ENCODE data around the gene CIROP.

Gene CIROP

DNA sequence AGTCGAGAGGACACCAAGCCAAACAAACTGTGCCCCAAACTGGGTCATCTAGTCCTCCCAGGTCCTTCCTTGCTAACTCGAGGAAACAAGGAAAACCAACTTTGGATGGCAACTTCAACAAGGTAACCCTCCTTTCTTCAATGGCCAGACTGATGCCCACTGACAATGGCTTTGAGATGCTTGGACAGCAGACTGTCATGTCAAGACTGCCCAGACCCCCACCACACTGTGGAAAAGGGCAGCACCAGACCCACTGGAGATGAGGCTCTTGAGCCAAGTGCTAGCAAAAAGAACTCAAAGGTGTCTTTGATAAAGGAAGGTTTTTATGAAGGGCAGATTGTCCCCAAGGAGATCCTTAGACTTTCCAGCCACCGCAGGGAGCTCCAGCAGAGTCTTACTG, 38.4 kb downstream of the CIROP start:
- no peak for DNase-seq

DNA sequence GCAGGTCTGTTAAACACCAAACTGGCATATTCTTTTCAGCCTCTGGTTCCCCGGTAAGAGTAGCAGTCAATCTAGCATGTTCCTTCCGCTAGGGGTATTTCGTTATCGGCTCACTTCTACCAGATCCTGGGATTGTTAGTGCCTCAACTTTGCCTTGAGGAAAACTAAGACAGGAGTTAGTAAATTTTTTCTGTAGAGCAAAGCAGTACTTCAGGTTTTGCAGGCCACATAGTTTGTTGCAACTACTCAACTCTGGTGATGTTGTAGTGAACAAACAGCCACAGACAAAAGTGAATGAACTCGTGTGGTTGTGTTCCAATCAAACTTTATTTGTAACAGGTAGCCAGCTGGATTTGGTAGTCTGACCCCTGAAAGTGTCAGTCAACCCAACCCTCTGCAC, 41.2 kb downstream of the CIROP start:
- no peak for DNase-seq

DNA sequence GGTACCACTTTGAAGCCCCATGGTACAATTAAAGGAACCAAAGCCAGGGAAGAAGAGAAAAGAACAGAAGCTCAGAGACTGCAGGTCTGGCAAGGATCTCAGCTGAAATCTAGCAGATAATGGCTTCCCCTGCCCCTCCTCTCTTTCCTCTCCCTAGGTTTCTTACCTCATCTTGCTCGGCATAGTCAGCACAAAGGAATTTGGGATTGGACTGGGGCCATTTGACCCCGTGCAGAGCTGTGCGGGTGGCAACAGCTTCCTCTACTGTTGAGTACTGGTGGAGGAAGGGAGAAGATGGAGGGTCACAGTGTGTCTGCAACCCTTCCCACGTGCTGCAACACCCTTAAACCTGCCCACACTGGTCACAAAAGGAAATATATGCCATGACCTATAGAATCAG, 42.8 kb downstream of the CIROP start:
- no peak for DNase-seq

DNA sequence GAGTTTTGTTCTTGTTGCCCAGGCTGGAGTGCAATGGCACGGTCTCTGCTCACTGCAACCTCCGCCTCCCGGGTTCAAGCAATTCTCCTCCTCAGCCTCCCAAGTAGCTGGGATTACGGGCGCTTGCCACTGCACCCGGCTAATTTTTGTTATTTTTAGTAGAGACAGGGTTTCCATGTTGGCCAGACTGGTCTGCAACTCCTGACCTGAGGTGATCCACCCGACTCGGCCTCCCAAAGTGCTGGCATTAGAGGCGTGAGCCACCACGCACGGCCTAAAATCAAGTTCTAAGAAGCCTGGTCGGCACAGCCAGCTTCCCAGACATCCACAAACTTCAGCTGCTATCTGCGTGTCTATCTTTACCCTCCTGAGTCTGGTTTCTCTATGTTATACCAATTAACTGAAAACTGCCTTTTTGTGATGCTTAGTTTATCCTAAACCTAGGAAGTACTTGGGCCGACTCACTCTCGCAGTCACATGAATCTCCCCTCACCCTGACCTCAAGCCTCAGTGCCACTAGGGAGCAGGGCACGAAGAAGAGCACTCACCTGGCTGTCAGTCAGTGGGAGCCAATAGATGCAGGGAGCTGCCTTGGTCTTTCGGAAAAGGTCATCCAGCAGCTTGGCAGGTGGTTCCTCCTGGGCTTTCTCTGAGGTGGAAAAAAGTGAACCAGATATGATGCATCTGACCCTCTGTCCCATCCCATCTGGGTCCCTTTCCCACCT, 44.1 kb downstream of the CIROP start:
- DNase-seq, result no peak

DNA sequence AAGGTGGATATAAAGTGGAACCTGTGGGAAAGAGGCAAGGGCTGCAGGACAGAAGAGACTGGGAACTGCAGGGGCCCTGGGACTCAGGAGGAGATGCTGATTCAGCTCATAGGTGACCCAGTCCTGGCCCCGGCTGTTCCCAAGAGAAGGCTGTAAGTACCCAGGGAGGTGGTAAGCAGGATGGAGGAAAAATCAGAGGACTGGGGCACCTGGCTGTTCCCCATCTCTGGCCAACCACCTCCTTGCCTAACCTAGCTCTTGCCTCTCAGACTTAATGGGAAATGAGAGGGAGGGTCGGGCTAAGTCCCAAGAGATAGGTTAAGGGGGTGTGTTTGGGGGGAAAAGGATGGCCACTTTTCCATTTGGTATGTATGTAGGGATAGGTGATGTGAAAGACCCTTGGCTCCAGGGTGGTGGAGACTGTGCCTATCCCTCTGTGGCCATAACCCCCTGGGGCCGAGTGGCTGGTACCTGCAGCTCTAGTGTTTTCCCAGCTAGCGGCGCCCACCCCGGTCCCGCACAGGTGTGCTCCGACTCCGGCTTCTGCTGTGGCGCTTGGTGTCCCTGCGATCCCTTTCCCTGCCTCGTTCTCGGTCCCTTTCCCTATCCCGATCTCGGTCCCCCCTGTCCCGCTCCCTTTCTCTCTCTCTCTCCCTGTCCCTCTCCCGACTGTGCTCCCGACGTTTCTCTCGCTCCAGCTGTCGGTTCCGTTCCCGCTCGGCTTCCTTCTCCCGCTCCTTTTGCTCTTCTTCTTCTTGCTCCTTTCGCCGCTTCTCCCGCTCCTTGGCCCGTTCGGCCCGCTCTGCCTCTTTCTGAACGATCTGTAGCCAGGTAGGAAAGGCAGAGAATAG, 45.9 kb downstream of the CIROP start:
- DNase-seq, result no peak

DNA sequence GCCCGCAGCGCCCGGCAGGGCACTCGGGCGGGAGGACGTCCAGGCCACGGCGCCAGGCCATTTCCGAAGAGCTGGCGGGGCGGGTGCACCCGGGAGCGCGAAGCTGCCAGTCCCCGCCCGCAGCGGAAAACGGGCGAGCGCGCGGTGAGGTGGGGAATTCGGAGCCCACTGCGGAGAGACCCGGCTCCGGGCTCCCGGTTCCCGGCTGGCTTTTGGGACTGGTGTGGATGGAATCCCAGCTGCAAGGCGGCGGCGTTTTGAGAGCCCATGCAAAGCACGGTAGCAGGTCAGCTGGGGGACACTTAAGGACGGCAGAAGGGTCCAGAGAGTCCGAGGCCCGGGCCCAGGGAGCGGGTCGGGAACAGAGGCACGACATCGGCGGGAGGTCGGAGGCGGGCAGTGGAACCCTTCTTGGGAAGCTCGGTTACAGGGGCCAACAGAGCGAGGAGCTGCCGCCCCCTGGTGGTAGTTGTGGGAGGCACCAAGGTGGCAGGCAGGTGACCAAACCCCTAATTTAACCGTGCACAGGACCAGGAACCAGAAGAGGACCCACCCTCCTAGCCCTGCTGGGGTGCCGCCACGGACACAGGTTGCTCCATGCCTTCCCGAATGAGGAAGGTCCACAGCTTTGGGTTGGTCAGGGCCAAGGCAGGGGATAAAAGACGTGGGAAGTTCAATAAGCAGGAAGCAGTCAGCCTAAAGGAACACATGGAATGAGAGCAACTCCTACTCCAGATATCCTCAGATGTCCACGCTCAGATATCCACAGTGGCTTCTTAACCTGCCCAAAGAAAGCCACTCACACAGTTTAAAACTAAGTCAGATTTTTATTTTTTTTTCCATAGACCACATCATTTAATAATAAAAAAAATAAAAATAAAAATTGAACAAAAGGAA, 46.8 kb downstream of the CIROP start:
- no peak for DNase-seq

DNA sequence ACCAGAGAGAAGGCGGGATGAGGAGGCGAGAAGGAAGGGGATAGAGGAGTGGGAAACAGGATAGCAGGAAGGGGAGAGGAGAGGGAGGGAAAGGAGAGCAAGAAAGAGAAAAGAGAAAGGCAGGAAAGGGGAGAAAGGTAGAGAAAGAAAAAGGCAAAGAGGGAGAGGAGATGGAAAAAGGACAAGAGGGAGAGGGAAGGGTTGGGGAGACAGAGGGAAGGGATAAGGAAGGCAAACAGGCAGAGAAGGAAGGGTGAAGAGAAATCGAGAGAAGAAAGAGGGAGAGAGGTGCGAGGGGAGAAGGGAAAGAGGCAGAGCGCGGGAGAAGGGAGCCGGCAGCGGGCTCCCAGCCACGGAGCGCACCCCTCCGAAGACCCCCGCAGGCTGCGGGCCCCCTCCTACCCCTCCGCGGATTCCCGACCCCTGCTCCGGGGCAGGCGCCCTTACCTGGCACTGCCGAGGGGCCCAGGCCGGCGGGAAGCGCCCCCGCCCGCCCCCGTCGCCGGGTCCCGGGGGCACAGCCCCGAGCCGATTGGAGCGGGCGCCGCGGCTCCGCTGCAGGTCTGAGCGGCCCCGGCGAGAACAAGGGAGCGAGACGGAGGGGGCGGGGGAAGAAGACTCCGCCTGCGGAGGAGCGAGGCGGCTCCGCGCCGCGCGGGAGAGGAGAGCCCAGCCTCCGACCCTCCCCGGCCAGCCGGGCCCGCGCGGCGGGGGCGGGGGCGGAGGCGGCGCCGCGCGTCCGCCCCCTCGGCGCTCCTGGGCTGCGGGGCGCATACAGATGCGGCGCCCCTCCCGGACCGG, 47.6 kb downstream of the CIROP start, which contains the start of gene CDH24:
Gene CDH24, minus strand, starts transcription at position 565 of the 801 bp plus-strand sequence. CDS start 1,787 bp downstream, outside the sequence.
- DNase-seq, result no peak

DNA sequence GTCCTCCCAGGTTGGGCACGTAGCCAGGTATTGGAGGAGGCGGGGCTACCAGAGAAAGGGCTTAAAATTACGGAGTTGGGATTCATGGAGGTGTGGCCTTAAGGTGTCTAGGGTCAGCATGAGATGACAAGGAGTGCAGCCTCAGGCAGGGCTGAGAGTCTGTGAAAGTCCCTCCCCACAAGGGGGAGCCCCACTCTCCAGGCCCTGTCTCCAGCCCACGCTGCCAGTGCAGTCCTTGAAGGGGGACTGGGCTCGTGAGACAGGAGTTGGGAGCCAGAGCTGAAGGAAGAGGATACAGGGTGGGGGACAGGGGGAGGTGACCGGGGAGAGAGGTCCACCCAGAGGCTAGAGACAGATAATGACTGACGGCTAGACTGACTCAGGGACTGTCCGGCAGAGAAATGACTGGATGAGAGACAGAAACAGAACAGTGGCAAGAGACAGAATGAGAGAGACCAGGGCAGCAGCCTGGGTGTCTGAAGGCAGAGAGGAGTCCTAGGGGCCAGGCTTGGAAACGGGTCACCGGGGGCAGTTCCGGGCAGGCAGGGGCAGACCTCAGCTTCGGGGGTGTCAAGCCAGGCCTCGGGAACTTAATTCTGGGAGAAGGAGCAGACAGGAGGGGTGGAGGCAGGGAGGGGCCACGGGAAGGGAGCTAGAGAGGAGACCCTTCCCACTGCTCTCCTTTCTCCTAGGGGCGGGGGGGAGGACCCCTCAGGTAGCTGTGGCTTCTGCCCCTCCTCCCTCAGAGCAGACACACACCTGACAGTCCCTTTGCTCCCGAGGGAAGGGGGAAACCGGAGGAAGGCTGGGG, 48.4 kb downstream of the CIROP start:
- DNase-seq, result no peak

DNA sequence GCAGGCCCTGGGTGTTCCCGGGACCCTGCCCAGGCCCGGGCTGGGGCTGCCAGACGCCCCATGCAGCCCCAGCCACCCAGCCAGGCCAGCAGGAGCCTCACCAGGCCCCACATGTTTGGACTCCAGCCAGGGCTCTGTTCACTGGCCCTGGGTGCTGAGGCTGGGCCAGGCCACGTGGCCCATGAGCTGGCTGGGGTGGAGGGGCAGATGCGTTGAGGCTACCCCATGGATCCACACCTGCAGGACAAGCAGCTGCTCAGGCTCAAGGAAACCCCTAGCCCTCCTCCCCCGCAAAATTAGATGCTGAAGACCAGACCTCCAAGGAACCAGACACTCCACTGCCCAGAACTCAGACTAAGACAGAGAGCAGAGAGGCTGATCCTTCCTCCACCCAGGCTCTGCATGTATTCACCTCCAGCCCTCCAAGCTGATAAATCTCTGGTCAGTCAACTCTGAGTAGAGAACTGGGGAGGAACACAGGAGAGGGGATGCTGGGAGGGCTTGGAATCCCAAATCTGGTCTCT, 49.1 kb downstream of the CIROP start:
- DNase-seq, result no peak

DNA sequence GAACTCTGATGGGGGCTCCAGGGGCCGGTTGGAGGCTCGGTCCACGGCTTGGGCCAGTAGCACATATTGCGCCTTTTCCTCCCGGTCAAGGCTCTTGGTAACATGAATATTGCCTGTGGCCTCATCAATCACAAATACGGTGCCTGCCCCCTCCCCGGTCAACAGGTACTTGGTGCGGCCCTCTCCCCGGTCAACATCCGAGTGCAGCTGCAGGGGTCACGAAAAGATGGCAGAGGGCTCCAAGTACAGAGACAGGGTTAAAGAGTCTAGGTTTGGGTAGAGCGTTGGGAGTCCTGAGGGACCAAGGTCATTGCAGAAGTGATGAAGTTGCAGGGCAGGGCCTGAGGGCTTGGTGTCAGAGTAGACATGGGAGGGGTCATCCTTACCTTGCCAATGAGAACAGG, 49.6 kb downstream of the CIROP start:
- DNase-seq, result no peak

DNA sequence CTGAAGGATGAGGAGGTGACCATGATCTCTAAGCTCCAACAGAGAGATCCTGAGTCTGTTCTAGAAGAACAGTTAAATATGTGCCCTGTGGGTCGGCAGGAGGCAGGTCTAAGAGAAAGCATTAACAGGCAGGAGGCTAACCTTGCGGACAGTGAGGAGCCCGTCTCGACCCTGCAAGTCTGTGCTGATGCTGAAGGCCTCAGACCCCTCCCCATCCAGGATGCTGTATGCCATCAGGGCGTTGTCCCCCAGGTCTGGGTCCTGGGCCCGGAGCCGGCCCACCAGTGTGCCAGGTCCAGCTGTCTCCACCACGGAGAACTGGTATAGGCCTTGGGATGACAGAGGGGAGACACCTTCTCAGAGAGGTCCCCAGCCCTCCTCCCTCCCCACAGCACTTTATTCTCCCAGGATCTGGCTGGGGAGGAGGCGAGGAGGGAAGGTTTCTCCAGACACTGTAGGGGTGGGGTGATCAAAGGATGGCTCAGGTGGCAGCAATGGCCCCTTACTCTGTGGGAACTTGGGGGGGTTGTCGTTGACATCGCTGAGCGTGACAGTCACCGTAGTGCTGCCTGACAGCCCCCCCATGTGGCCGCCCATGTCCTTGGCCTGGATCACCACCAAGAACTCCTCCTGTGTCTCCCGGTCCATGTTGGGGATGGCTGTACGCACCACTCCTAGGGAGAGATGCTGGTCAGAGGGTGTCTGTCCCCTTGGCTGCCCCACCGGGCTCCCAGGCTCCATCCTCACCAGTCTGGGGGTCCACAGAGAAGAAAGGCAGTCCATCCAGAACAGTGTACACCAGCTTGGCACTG, 50.6 kb downstream of the CIROP start:
- no peak for DNase-seq

DNA sequence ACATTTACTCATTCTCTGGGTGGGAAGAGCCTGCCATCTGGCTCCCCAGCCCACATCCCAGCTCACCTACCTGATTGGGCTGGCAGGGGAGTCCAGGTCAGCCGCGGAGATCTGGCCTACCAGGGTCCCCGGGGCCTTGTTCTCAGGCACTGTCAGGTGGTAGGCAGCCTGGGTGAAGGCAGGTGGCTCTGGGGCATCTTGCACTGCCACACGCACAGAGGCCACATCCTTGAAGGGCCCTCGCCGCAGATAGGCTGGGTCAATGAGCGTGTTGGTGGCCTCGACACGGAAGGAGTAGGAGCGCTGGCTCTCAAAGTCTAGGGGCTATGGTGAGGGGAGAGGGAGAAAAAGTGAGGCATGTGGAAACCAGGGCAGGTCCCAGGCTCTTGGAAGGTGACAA, 51.4 kb downstream of the CIROP start:
- DNase-seq, result no peak

DNA sequence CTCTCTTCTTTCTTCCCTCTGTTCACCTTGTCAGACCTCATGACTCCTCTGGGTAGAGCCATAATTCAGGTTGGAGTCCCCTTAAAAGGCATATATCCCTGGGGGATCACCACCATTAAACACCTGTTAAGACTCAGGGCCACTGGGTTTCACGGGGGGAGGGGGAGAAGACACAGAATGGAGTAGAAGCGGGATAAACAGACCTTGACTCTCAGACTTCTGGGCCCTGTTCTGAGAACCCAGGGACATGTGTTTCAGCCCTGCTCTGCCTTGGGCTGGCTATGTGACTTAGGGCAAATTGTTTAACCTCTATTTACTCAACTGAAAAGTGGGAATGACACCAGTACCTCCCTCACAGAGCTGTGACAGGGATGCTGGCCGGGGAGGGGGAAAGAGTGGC, 52.1 kb downstream of the CIROP start:
- DNase-seq, result no peak

DNA sequence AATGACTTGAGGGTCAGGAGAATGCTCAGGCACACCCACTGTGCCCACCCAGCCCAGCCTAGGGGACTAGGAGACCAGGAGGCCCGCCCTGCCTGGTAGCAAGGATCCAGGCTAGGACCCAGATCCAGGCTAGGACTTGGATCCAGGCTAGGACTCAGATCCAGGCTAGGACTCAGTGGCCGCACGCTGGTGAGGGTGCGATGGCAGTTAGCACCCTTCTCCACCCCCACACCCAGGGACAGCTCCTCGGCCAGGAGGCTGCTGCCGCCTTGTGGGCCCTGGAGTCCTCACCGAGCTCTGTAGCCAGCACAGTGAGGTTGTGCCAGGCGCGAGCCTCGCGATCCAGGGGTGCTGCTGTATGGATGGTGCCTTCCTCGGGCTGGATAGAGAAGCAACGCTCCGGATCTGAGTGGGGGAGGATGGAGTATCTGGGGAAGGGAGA, 52.6 kb downstream of the CIROP start:
- DNase-seq, result no peak

DNA sequence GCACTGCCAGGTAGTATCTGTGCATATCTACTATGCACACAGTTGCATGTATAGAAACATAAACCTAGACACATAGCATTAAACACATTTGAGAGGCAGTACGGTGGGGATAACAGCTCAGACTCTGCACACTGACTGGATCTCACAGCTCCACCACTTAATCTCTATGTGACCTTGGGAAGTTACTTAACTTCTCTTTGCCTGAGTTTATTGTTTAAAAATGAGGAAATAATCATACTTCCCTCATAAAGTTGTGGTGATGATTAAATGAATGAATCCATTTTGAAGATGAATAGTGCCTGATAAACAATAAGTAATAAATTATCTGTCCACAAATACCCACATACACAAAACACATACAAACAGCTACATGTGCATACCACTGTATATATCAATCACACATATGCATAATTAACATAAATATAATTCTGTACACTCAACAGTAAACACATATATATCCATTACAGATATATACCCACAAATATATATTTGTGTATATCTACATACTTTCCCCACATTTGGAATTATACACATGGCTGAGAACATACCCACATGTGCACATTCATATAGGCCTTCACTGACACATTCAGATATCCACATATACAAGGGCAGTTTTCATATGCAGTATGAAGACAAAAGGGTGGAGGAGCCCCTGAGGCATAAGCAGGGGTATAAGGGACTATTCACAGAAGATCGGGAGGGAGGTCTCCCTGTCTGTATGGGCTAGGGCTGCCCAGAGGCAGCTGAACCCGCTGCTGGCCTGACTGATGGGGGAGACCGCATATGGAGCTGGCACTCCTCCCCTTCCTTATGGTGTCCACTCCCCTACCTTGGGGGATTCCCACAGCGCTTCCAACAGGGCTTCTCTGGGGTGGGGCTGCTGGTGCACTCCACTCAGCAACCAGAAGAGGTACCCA, 53.4 kb downstream of the CIROP start:
- DNase-seq, result no peak
